ENCODE data around the gene PSMA1.

DNA sequence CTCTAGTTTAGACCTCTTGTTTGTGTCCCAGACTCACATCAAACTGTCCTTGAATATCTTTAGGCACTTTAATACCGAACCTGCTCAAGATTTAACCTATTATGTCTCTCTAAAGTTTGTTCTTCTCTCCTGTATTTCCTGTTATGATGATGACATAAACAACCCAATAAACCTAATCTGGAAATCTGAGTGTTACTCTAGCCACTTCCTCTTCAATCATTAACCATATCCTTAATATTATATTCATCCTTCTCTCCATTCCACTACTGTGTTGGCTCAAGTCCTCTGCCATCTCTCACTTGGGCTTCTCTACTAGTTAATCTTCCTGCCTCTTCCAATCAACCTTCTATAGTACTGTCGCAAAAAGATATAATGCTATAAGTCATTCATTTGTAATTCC, 56.6 kb downstream of the PSMA1 start:
- no peak for TF ChIP-seq POLR2A (IDR thresholded peaks at IDR 0.05)
- TF ChIP-seq, protein P1, sequence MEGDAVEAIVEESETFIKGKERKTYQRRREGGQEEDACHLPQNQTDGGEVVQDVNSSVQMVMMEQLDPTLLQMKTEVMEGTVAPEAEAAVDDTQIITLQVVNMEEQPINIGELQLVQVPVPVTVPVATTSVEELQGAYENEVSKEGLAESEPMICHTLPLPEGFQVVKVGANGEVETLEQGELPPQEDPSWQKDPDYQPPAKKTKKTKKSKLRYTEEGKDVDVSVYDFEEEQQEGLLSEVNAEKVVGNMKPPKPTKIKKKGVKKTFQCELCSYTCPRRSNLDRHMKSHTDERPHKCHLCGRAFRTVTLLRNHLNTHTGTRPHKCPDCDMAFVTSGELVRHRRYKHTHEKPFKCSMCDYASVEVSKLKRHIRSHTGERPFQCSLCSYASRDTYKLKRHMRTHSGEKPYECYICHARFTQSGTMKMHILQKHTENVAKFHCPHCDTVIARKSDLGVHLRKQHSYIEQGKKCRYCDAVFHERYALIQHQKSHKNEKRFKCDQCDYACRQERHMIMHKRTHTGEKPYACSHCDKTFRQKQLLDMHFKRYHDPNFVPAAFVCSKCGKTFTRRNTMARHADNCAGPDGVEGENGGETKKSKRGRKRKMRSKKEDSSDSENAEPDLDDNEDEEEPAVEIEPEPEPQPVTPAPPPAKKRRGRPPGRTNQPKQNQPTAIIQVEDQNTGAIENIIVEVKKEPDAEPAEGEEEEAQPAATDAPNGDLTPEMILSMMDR (IDR thresholded peaks at IDR 0.05): no peak
